NCI-H2227 treated with DMSO at 0.1 percent for 48 hours (cell line): ENCODE results near the gene CLDN12.

Experiments used
- DNase-seq: peaks from one replicate; lab custom pipeline; 2025; lab: John Stamatoyannopoulos, UW

CLDN12 gene

DNA sequence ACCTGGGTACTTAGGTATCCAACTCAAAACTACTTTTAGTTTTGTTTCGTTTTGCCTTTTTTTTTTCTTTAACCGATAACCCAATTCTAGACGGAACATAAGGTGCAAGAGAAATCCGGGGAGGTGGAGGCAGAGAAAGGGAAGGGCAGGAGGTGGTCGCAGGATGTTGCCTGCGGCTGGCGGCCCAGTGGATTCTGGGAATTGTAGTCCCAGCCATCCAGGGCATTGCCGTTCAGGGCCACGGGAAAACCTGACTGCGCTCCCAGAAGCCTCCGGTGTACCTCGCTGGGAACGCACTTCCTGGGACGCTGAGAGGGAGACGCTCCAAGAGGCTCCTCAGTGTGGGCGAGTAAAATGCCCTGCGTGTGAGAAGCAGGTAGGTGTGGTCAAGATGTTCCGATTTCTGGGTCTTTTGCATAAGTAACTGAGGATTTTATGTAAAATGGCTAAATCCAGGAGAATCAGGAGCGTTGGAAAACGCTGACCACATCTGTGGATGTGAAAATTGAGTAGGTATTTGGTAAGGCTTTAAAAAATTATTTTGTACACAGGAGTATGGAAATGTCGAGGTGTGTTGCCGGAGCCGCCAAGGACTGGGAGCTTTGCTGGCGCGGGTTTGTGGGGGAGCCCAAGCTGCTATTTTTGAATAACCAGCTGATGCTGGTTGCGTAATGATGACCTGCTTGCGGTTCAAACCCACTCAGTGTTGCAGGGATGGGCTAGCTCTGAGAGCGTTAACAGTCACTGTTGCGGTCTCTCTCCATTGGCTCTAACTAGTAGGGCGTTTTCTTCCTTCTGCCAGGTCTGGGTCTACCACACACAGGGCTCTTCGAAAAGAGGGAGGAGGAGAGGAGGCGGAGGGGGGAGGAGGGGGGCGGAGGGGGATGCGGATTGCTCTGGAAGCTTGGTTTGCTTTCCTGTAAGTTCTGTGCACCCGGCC is at the start of gene CLDN12:
Gene CLDN12, plus strand, starts transcription at position 288 of the 940 bp plus-strand sequence. CDS start 9,216 bp downstream, outside the sequence.
- DNase-seq: peak; percentile 96

DNA sequence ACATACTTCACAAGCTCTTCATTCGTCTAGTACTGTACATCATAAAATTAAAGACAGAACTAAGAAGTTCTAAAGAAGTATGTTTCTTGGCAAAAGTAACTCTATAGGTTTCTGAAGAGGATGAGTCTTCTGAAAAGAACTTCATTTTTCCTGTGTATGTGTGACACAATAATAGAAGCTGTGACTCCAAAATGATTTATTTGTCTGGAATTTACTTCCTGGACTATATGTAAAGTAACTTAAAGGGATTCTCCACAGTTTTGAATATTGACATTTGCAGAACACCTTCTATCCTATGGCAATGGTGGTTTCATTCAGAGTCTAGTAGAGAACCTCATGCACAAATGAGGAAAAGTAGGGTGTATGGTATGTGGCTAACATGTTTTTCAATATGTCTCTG is 19.8 kb upstream of the CLDN12 start:
- DNase-seq: no peak

DNA sequence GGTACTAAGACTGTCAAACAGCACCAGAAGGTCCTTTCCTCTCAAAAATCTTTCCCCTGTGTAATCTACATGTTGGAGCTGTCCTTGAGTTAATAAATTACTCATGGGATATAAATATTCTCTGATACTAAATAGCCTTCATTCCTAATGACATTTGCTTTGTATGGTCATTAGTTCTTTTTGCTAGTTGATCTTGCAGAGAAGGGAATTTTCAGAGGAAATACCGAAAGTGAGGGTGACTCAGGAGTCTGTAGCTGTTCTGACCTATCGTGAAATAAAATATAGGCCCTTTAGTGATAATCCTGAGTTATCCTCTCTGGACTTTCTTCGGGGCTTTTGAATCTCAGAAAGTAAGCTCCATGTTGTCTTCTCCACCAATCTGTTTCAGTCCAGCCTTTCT is 19.4 kb upstream of the CLDN12 start:
- no peak for DNase-seq

GRCh38 chr7:90384433-90384832 is 18.8 kb upstream of the CLDN12 start:
- DNase-seq: no peak

DNA sequence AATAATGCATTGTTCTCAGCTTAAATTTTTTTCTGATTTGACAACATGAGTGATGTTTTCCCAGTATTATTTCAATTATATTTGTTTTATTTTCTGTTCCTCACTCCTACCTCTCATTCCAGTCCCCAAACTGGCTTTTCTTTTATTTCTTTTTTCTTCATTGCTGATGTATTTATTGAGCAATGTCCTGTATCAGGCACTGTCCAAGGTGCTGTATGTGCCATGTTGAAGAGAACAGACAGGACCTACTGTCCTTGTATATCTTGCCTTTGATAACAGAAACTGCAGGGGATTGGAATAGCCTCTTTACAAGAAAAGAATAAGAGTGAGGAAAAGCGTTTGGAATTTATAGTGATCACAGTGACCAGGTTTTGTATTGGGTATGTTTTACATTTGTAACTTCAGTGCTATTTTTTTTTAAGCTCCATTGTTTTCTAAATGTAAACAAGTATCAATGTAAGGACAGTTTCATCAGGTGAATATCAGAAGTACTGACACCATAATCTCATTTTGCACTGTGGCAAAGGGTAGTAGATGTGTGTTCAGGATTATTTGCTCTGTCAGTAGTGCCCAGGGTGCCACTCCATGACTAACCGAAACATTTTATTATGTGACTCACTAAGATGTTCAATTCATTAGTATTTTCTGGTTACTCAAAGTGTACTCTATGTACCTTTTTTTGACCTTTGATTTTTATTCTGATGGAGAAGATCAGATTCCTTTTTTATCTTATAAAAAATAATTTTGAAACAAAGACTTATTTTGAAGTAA is 15.6 kb upstream of the CLDN12 start:
- no peak for DNase-seq

- no peak for DNase-seq
Measured at GRCh38 chr7:90390926-90391325, 12.3 kb upstream of the CLDN12 start.

DNA sequence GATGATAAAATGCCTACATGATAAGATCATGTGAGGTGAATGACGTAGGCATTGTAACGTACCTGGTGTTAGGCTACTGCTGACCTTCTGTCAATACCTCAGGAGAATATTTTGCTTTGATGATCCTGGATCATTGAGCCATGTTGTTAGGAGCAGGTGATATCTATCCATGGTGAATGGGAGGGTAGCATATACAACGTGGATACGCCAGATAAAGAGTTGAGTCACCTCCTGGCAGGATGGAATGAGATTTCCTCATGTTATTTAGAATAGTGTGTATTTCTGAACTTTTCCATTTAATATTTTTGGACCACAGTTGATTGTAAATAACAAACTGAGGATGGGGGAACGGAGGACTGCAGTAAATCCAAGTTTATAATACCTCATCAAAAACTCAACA is 11.8 kb upstream of the CLDN12 start:
- DNase-seq: no peak

- no peak for DNase-seq
Measured at GRCh38 chr7:90396420-90396819, 6.8 kb upstream of the CLDN12 start.

DNA sequence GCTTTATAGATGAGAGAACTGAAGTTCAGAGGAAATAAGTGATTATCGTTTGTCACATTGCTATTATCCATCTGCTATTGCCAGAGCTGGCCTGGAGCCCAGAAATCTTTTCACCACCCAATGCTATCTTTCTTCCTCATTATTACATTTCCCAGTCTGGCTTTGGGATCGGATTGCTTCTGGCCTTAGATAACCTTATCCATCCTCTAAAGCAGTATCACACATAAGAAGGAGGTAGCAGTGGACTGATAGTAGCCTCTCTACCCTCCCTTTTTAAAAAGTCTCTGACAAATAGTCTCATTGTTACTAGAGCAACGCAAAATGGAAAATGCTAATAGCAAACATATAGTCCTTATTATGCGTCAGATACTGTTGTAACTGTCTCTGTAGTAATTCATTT is 1.3 kb upstream of the CLDN12 start:
- DNase-seq: peak; percentile 87

DNA sequence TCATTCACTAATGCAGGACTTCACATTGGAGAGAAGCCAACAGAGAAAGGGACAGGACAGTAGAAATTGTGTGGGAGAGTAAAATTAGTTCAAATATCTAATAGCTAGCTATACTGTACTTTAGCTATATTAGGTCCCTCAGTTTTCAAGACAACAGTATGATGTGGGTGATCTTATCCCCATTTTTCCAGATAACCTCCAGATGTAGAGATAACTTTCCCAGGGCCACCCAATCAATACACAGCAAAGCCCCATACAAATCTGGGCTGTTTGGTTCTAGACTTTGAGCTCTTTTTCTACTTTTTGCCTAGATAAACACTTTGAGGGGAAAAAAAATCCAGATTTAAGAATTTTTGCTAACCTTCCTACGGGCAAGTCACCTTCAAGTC is 482 bp upstream of the CLDN12 start:
- no peak for DNase-seq

DNA sequence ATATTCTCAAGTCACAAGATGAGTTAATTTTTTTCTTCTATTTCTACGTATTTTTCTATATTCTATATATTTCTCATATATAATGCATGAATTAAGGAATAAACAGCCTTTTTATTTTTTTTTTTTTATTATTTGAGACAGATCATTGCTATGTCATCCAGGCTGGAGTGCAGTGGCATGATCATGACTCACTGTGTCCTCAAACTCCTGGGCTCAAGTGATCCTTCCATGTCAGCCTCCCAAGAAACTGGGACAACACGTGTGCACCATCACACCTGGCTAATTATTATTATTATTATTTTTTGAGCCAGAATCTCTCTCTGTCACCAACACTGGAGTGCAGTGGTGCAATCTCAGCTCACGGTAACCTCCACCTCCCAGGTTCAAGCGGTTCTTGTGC is 1.5 kb downstream of the CLDN12 start:
- no peak for DNase-seq

DNA sequence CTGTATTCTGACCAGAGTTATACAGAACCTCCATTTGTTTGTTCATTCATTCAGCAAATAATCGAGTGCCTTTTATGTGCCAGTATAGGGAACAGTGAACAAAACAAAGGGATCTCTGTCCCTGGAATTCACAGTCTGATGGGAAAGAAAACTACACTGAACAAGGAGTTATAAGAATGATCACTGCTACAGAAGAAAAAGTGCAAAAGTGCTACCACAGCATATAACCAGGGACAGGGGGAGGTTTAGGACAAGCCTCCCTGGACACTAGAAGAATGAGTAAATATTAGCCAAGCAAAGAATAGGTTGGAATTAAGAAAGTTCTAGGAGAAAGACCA is 4.2 kb downstream of the CLDN12 start:
- DNase-seq: no peak

DNA sequence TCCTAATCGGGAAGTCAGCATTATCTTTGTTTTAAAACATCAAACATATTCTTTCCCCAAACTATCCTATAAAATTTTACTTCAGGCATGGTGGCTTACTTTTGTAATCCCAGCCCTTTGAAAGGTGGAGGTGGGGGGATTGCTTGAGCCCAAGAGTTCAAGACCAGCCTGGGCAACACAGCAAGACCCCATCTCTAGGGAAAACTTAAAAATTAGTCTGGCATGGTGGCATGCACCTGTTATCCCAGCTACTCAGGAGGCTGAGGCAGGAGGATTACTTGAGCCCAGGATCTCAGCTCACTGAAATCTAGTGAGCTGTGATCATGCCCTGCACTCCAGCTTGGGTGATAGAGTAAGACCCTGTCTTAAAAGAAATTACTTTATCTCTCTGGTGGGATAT is 4.9 kb downstream of the CLDN12 start:
- no peak for DNase-seq

DNA sequence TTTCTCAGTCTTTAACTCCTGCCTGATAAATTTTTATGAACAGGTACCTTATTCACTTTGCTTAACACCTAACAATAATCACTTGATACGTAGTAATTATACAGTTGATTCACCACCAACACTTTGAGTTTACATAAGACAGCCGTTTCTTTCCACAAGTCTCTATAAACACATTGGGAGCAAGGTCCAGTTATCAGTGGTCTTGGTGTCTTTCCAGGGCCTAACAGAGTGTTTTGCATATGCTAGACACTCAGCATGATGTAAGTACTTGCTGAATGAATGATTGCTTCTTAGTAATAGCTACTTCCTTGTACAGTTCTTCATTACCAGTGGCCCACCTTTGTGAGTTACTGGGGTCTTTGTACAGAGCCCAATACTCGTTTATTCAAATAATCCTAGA is 6.4 kb downstream of the CLDN12 start:
- DNase-seq: no peak

GRCh38 chr7:90411510-90411909 is 8.2 kb downstream of the CLDN12 start:
- no peak for DNase-seq

- peak; percentile 7 for DNase-seq
Measured at GRCh38 chr7:90412458-90413184, 9.4 kb downstream of the CLDN12 start.

- no peak for DNase-seq
Measured at GRCh38 chr7:90413185-90413528, 9.9 kb downstream of the CLDN12 start.

DNA sequence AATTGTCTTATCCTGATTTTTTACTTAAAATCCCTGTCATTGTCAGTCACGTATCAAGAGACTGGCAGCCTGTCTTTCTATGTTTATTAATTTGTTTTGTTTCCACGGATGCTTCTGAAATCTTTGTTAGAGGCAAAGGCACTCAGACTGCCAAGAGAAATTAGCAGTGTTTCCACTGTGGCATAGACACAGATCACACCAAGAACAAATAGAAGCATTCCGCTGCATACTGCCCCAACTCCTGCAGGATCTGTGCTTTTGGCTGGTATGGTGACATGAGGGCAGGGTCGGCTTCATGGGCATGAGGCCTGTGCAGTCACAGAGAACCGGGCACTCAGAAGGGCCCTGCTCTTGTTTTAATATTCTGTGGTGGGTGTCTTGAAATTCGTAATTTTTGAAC is 18.4 kb downstream of the CLDN12 start:
- no peak for DNase-seq

DNA sequence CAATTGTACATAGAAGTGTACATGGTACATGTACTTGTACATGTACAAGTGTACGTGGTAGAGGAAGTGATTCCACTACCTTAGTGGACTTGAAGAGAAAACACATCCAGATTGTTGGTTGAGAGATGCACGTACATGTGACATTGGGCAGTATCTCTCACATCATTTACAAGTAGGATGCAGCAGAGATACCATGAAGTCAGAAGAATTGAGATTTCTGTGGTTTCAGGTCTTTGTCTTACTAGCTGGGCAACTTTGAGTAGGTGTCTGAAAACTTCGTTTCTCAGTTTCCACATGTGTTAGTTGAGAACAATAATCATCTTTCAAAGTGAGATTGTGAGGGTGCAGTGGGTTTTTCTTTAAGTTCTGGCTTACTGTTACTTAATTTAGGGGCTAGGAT is 21.5 kb downstream of the CLDN12 start:
- no peak for DNase-seq

DNA sequence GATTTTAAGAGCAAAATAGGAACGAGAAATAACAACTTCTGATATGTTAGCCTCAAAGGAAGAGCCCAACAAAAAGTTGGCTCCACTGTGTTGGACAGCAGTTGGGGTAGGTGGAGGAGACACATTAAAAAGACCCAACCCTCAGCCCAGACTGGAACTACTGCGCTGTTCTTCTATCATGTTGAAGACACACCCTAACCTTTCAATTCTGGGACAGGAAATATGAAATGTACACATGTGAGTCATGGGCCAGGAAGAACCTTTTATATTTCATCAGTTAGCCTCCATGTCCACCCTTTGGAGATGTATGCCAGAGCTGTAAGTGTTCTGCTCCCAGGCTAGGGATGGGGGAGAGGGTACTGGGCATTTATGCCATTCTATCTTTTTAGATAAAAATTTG is 22.1 kb downstream of the CLDN12 start:
- no peak for DNase-seq

GRCh38 chr7:90430614-90431460 is 27.6 kb downstream of the CLDN12 start:
- DNase-seq: no peak

GRCh38 chr7:90432752-90433151 is 29.5 kb downstream of the CLDN12 start:
- DNase-seq: no peak
